HG02588 (cell line): ENCODE measurements around the gene LRP10.
"Not testable (repeated sequence)": the region's sequence is repeated elsewhere in the genome, so short reads cannot be mapped to it uniquely, and the experiment has no call there.

Experiments used
- ATAC-seq: cut with Tn5 transposase; IDR thresholded peaks from one replicate; pipeline ENCODE4 v1.9.1; 2021; ENCODE audit warnings: mild to moderate bottlenecking, moderate library complexity; ENCODE audit not compliant: unreplicated experiment

Gene LRP10

DNA sequence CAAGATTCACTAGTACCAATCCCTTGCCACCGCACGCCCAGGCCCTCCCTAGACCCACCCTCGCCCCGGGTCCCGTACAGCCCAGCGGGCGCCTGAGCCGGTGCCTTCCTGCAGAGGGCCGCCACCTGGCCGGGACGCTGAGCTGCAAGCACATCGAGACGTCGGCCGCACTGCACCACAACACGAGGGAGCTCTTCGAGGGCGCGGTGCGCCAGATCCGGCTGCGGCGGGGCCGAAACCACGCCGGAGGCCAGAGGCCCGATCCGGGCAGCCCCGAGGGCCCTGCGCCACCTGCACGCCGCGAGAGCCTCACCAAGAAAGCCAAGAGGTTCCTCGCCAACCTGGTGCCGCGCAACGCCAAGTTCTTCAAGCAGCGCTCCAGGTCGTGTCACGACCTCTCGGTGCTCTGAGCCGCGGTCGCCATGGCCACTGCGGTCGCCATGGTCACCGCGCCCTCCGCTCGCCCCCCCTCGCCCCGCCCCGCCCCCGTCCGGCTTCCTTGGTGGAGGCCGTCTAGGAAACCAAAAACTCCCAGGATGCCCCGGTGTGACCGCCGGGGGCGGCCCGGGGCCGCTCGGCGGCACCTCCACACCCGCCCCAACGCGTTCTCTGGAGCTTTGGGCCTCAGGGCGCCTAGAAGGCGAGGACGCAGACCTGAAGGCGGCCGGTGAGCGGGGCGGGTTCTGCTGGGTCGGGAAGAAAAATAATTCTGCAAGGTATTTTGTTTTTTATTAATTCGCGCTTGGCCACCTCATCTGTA lies 15.1 kb downstream of the LRP10 start:
- ATAC-seq: peak; percentile 54

DNA sequence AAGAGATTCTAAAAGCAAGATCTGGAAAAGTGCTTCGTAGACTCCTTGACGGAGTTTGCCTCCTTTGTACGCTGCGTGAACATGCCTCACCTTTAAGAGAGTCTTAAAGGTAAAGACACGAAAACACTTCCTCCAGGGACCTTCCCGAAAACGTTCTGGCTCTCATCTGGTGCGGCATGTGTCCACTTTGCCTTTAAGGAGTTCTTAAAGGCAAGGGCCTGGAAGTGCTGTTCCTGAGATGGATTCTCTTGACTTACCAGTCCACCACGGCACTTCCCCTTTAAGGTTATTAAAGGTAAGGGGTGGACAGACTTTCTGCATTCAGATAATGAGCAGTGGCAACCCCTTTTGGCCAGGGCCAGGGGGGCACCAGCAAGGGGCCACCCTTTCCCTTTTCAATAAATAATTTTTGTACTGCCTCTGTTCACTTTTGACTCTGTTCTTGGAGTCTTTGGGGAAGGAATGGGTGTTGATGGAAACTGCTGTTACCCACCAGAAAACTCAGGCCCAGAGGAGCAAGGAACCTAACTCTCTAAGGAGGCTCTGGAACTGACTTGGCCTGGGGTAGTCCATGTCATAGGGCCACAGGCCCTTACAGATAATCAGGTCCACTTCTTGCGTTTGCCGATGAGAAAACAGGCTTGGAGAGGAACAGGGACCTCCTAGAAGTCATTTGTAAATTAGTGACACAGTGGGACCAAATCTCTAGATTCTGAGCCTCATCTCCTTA lies 15.9 kb downstream of the LRP10 start:
- ATAC-seq: peak; percentile 38

DNA sequence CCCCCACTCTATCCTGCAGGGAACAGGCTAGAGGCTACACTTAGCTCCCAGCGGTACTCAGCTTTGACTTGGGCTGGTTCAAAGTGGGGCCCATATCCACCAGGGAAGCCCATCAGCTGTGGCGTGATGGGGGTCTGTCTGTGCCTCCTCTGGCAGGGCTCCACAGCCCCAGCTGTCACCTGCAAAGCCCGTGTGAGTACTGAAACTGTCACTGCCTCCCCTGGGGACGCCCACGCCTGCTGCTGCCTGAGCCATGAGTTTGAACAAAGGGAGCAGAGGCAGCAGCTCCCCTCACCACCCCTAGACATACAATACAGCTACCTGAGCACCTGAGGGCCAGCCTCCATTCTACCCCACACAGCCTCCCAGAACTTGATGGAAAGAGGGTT lies 16.4 kb downstream of the LRP10 start:
- ATAC-seq: peak; percentile 40

DNA sequence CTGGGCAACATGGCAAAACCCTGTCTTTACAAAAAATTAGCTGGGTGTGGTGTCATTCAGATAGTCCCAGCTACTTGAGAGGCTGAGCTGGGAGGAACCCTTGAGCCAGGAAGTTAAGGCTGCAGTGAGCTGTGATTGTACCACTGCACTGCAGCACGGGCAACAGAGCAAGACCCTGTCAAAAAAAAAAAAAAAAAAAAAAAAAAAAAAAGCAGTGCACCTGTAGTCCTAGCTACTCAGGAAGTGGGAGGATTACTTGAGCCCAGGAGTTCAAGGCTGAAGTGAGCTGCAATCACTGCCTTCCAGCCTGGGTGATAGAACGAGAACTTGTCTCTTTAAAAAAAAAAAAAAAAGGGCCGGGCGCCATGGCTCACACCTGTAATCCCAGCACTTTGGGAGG lies 17.1 kb downstream of the LRP10 start:
- no peak for ATAC-seq

DNA sequence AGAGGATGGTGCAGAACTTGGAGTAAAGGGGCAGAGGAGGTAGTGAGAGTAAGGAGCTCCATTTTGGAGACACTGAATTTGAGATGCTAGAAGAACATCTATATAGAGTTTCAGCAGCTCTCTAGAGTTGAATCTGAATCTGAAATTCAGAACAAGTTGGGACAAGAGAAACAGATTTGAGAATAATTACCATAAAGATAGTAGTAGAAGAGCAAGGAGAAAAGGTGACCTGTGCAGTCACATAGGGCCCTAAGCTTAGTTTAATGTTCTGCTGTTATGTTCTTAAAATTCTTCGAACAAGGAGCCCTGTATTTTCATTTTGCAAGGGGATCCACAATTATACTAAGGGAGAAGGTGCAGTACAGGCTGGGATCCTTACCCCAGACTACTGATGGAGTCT lies 18.9 kb downstream of the LRP10 start:
- ATAC-seq: no peak

DNA sequence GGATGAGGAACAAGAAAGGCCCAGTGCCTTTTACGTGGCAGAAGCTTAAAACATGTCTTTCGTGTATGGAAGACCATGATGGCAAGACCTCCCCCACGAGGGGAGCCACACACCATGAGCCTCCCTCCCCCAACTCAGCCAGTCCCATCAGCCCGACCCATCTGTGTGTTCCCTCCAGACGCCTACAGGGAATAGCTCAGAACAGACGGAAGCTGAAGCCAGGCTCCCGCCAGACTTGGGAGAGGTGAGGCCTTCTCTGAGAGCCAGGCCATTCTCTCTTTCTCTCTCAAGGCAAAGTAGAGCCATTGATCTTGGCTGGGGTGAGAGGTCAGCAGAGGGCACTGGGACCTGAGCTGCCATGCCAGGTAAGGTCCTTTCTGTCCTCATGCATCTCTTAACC lies 20.9 kb downstream of the LRP10 start:
- no peak for ATAC-seq

DNA sequence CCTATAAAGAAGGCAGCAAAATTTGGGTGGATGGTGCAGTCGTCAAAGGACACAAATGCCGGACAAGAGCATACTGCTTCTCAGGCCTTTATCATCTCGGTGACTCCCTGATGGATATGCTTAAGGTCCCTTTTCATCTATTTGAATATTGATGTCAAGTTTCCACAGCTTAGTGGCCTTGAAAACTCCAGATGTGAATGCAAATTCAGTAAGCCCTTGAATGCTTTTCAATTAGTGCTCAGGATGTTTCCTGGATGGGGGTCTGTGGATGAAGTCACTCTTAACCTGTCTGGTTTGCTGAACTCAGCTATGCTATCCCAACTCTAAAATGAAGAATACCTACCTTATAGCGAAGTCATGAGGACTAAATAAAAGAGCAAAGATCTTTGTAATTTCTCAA lies 22.2 kb downstream of the LRP10 start:
- no peak for ATAC-seq

DNA sequence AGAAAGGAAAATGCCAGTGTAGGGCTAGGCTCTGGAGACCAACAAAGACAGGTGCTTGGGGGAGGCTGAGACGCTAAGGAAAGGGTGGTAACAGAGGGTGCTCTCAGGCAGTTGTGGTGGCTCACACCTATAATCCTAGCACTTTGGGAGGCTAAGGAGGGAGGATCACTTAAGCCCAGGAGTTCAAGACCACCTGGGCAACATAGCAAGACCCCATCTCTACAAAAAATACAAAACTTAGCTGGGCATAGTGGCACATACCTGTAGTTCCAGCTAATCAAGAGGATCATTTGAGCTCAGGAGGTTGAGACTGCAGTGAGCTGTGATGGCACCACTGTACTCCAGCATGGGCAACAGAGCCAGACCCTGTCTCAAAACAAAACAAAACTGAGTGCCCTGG lies 23.9 kb downstream of the LRP10 start:
- no peak for ATAC-seq

DNA sequence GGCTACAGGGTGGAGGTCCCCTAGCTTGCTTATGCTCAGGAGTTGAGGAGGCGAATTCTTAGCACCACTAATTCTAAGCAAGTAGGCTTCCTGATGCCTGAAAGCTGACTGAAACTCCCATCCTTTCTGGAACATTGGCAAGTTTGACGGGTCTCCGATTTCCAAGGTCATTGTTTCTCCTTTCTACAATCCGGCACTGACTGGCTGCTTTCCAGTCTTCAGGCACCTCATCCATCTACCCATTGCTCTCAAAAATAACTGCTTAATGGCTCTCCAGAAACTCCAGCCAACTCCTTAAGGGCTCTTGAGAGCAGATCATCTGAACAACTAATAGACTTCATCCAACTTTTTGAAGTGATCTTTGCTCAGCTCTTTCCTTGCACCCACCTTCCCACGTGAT lies 24.8 kb downstream of the LRP10 start:
- no peak for ATAC-seq

DNA sequence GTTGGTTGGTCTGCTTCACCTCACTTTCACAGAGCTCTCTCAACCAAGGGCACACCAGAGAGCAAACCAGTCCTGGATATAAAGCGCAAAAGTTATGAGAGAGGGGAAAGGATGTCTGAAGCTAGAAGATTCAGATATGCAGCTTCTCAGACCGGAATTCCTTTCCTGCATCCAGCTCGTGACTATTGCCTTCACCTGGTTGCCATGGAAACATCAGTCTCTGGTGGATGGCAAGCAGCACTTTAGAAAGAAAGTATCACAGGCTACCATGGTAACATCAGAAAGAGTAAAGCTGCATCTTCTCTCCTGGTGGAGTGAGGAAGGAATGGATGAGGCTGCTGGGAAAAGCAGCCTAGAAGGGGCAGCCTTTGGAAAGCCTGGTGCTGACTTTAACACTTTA lies 25.2 kb downstream of the LRP10 start:
- no peak for ATAC-seq

DNA sequence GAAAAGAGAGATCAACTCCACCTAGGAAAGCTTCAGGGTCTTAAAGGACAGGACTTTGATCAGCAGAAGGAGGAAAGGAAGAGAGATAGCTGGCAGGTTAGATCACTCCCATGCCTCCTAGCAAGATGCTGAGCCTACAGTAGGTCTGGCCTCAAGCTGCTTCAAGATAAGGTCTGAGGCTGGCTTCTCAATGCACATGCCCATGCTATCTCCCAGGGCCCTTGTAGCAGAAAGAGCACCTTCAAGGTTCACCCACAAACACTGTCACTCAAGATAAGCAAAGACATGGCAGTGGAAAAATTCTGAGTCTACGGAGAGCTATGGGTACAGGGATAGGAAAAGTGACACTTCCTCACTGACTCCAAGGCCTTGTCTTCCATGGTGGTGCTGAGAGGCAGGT lies 25.8 kb downstream of the LRP10 start:
- ATAC-seq: no peak

DNA sequence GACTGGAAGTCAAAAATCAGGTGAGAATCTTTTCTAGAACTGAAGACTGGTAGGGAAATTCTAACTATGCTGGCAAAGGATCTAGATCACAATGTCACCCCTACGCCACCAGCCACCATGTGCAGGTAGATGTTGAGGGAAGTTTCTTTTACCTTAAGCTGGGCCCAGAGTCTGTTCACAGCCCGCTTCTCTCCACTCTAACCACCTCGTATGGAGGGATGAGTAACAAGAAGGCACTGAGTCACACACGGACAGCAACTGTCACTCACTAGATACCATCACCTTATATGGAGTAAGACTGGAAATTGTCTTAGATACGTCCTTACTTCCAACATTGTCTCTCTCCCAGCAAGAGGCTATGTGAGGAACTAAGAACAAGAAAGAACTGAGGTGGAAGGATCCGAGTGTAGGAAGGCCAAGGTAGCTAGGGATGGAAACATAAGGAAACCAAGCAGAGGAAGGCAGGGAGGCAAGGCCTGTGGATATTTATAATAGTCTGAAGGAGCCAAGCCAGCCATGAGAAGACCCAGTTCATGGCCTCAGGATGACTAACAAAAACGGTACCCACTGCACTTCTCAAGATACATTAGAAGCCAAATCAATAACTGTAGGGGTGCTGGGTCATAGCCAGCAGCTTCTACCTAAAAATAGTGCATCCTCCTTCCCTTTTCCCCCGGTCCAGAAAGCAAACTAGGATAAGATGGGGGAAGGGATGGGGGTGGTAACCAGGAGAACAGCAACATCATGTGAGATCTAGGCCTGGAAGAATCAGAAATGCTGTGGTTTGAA lies 27.0 kb downstream of the LRP10 start:
- no peak for ATAC-seq

DNA sequence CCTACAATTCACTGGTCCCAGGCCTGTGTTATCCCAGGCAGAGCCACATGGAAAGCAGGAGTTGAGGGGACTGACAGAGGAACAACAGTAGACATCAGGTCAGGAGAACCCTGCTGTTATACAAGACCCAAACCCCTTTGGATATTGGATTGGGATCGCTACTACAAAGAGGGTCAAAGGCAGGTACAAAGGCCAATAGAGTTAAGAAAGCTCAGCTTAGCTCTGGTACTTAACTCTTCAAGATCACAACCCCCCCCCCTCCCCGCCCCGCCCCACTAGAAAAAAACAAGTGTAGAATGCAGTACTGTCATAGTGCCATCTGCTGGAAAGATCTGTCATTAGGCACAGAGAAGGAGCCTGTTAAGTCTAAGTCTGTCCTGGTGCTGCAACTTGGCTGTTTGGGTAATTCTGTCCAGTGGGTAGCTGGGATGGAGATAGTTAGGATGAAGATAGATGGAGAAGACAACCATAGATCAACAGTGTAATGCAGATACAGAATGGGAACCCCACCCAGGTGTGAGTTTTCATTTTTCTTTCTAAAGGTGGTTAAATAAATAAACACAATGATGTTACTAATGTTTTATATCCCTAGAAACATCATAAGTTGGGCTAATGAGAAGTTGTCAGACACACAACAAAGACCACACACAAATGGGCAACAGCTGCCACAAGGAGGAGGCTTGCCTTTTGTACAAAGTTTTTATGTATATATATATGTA lies 28.7 kb downstream of the LRP10 start:
- ATAC-seq: no peak

DNA sequence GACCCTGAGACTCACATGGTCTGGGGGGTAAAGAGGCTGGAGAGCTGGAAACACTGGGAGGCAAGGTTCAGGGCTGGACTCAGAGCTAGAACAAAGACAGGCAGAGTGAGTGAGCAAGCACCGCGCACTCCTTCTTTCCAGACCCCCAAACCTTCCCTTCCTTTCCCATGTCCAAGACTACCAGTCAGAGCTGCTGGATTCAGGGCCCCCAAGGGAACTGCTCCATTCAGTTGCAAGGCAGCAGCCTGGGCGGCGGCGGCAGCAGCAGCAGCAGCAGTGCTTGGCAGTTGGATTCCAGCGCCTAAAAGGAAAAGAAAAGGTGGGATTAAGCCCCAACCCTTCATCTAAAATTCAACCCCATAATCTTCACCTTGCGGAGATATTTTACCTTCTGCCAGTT lies 30.3 kb downstream of the LRP10 start:
- ATAC-seq: no peak

DNA sequence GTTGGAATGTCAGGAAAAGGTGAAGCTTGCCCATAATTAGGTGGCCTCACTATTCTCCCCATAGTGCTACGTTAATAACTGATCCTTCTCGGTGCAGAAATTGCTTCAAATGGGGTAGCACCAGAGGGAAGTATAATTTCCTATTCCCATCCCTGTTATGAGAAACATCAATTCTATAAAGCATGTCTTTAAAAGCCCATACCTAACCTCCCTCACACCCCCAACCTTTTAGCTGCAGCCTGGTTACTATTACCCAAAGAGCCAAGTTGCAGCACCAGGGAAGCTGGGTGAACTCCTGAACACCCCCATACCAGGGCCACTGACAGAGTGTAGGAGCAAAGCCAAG lies 32.2 kb downstream of the LRP10 start:
- ATAC-seq: no peak

DNA sequence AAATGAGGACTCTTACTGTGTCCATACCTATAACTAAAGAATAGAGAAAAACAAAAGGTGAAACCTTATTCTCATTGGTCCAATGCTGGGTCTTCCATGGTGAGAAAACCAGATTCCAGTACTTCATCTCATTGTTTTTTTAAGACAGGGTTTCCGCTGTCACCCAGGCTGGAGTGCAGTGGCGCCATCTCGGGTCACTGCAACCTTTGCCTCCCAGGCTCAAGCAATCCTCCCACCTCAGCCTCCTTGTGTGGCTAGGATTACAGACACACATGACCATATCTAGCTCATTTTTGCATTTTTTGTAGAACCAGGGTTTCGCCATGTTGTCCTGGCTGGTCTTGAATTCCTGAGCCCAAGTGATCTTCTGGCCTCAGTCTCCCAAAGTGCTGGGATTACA lies 34.1 kb downstream of the LRP10 start:
- ATAC-seq: no peak

DNA sequence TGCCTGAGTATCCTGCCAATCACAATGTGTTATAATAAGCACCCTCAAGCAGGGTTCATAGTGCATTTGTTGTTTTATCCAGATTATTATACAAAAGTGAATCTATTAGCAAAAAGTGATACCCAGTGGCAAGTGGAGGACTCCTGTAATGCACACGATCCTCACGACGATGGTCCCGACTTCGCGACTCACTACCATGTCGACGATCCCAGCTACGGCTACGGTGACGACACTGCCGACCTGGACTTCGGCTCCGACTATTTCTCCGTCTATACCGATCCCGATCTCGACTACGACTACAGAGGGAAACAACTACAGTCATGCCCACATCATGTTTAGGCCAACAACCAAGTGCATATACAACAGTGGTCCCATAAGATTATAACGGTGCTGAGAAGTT lies 34.5 kb downstream of the LRP10 start:
- ATAC-seq: no peak

DNA sequence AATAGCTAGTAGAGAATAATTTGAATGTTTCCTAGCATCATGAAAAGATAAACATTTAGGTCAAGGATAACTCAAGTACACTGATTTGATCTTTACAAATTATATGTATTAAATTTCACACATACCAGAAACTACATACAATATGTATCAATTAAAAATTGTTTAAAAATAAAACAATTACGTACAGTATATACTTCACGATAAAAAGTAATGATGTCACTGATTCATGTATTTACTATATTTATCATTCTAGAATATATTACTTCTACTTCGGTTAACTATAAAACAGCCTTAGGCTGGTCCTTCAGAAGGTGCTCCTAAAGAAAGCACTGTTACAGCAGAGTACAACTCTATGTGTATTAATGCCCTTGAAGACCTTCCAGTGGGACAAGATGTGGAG lies 35.9 kb downstream of the LRP10 start:
- no peak for ATAC-seq

DNA sequence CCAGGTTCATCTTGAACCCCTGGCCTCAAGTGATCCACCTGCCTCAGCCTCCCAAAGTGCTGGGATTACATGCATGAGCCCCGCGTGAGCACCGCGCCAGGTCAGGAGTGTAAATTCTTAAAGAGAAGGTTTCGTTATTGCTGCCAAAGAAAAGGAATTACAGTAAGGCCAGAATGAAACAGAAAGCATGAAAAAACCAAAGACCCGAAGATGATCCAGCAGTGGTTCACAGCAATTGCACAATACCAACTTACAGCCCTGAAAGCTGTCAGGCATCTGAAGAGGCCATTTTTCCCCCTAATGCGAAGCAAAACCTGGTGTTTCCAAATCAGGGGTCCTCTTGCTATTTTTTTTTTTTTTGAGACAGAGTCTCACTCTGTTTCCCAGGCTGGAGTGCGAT lies 37.1 kb downstream of the LRP10 start:
- no peak for ATAC-seq

DNA sequence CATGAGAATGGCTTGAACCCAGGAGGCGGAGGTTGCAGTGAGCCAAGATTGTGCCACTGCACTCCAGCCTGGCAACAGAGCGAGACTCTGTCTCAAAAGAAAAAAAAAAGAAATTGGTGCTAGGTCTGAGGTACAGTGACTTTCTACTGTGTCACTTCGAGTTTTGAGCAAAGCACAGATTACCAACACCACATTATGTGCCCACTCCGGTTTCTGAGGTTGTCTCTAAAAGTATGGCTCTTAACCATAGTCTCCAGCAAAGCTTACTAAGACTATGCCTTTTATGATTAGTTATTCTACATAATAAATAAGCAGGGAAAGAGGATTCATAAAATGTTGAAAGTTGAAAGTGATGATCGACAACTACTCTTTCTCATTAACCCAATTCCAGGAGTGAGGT lies 39.4 kb downstream of the LRP10 start:
- ATAC-seq: no peak

DNA sequence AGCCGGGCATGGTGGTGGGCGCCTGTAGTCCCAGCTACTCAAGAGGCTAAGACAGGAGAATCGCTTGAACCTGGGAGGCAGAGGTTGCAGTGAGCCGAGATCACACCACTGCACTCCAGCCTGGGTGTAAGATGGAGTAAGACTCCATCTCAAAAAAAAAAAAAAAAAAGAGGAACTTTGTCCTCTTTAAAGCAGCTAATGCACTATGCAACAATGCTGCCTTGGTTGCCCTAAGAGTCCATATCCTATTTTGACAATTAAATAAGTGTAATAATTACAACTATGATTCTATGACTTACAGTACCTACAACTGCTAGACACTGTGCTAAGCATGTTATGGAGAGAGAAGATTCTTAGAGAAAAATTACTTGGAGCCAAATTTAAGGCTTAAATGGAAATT lies 43.3 kb downstream of the LRP10 start:
- ATAC-seq: not testable (repeated sequence)
